ENCODE data around the gene SLC1A7.

- TF ChIP-seq CTCF (optimal IDR thresholded peaks at IDR 0.05 in 1 of 3, IDR thresholded peaks at IDR 0.05 in 1 of 3, conservative IDR thresholded peaks at IDR 0.05 in 1 of 3; ENCODE audit: extremely low read depth in 1 of 3, insufficient read depth in 2 of 3, low read length in 3 of 3) (no peak), EZH2 (IDR thresholded peaks at IDR 0.05; ENCODE audit: low read length) (no peak)
Observed at GRCh38 chr1:53080769-53081168, 61.7 kb downstream of the SLC1A7 start.

Data from keratinocyte (primary cell).